Right renal pelvis (tissue), 4 donors: ENCODE results near the gene ABCB4. TPM values are rescaled to one million over a fixed set of nuclear protein-coding genes. Genes with fewer than 3 reads are reported as not detected.

Experiments
- DNase-seq, 4 donors: peaks; one replicate each; pipeline ENCODE4 v3.0.0-alpha.2; 2013; ENCODE audit warnings: low read depth in 4 of 4, low spot score in 3 of 4, missing footprints in 1 of 4
- polyA plus RNA-seq, 4 donors: library from polyadenylated mRNA; unstranded; fragments of 120-200 nt; gene quantifications; one replicate each; pipeline ENCODE4 v1.2.1, GENCODE V29; 2013; ENCODE audit not compliant: insufficient read length in 4 of 4

The ABCB4 gene
- polyA plus RNA-seq, 4 donors, result 2.0 to 2.3 (median 2.0) TPM

DNA sequence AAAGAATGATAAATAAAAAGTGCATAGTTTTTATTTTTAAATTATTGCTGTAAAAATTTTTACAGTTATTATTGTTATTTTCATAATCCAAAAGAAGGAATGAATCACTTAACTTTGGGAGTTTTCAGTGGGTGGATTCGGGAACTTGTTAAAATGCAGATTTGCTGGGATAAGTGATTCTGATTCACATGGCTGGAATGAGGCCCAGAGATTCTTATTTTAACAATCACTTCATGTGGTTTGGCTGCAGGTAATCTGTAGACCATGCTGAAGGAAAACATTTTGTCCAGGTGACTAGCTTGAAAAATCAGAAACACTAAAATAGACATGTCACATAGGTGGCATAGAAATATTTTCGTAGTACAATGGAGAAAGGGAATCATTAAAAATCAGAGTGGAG, 116.1 kb downstream of the ABCB4 start:
- DNase-seq, result no peak

DNA sequence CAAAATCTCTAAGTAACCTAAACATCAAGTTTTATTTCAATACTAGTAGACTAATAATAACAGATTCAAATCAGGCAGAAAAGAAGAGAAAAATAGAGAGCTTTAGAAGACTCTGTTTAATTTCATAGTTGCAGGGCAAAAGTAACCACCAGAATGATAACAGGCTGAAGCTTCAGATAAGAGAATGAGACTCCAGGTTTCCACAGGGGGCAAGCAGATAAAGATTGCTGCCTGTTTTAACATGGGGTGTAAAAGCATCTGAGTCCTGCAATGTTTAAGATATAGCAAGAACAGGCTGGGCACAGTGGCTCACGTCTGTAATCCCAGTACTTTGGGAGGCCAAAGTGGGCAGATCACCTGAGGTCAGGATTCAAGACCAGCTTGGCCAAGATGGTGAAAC, 119.0 kb downstream of the ABCB4 start:
- no peak for DNase-seq

DNA sequence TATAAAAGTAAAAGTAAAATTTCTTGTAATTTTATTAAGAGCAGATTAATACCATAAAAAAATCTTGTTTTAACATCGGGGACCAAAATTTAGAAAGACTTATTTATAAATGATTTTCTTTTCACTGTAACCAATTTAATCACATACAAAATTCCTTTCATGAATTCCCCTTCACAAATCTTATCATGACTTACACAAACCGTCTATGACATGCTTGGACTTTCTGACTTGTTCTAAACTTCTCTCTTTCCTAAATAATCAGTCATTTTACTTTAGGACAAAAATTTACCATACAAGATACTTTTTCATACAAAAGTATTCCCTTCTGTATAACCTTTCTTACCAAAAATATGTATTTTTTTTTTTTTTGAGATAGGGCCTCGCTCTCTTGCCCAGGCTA, 120.7 kb downstream of the ABCB4 start:
- DNase-seq, result no peak

Other genes starting within 250 kb of the ABCB4 start
- gene CROT, start 130.0 kb downstream of the ABCB4 start, polyA plus RNA-seq, result 10 to 100 TPM; 30.6 to 45.2 (median 35.6) TPM
- gene ABCB1, start 125.2 kb upstream of the ABCB4 start, polyA plus RNA-seq, result 10 to 100 TPM; 18.9 to 19.4 (median 19.3) TPM
- 1 to 10 TPM; 1.2 to 1.9 (median 1.5) TPM for gene RUNDC3B, start 152.7 kb upstream of the ABCB4 start, polyA plus RNA-seq